GM23338 (cell line): ENCODE results near the gene PAPPA. TPM values are rescaled to one million over a fixed set of nuclear protein-coding genes. Genes with fewer than 3 reads are reported as not detected.

Experiments
- ATAC-seq: fragments of 200-7000 bp; cut with Tn5 transposase; 3 replicates; pipeline ENCODE4 v1.9.1; 2020
- DNase-seq: peaks from one replicate; pipeline ENCODE4 v3.0.0-alpha.2; 2015; ENCODE audit warnings: low spot score
- H2AFZ ChIP-seq: fragments of 200-600 bp; sonication (generic); 2 replicates; pipeline ENCODE4 v1.8.0; 2016; ENCODE audit warnings: antibody characterized with exemption, mild to moderate bottlenecking, moderate library complexity
- H3F3A ChIP-seq: fragments of 200-600 bp; sonication (generic); replicated peaks from 2 replicates; pipeline ENCODE4 v1.8.0; 2017; ENCODE audit warnings: antibody characterized with exemption, mixed run types, low read depth
- H3K27ac ChIP-seq: fragments of 200-600 bp; sonication (generic); 2 replicates; pipeline ENCODE4 v1.6.1; 2016; ENCODE audit warnings: low read depth
- H3K27me3 ChIP-seq: fragments of 200-600 bp; sonication (generic); 2 replicates; pipeline ENCODE4 v1.8.0; 2016; ENCODE audit warnings: mild to moderate bottlenecking, mixed run types, moderate library complexity; ENCODE audit not compliant: insufficient read depth
- H3K36me3 ChIP-seq: fragments of 200-600 bp; sonication (generic); 2 replicates; pipeline ENCODE4 v1.8.0; 2016; ENCODE audit warnings: mild to moderate bottlenecking; ENCODE audit not compliant: insufficient read depth
- H3K4me1 ChIP-seq: fragments of 200-600 bp; sonication (generic); 2 replicates; pipeline ENCODE4 v1.8.0; 2016; ENCODE audit warnings: mild to moderate bottlenecking, moderate library complexity; ENCODE audit not compliant: insufficient read depth
- H3K4me2 ChIP-seq: fragments of 200-600 bp; sonication (generic); 2 replicates; pipeline ENCODE4 v1.7.1; 2017; ENCODE audit warnings: mixed run types
- H3K4me3 ChIP-seq: fragments of 200-600 bp; sonication (generic); 2 replicates; pipeline ENCODE4 v1.6.1; 2016; ENCODE audit warnings: mixed run types
- H3K79me2 ChIP-seq: fragments of 200-600 bp; sonication (generic); replicated peaks from 2 replicates; pipeline ENCODE4 v1.8.0; 2017; ENCODE audit warnings: mild to moderate bottlenecking; ENCODE audit not compliant: insufficient read depth
- H3K9me2 ChIP-seq: fragments of 200-600 bp; sonication (generic); 2 replicates; pipeline ENCODE4 v1.8.0; 2017; ENCODE audit not compliant: insufficient read depth
- H4K20me1 ChIP-seq: fragments of 200-600 bp; sonication (generic); replicated peaks from 2 replicates; pipeline ENCODE4 v1.8.0; 2017; ENCODE audit warnings: mild to moderate bottlenecking; ENCODE audit not compliant: insufficient read depth
- H3K27ac Mint-ChIP-seq: 2 replicates; pipeline ENCODE4 v1.8.0; 2020; ENCODE audit warnings: inconsistent platforms, mild to moderate bottlenecking, moderate library complexity, mixed read lengths
- H3K27me3 Mint-ChIP-seq: 3 replicates; pipeline ENCODE4 v1.8.0; 2022; ENCODE audit warnings: low read depth, mild to moderate bottlenecking, moderate library complexity, mixed read lengths, inconsistent platforms; ENCODE audit not compliant: insufficient read depth, poor library complexity
- H3K36me3 Mint-ChIP-seq: 3 replicates; pipeline ENCODE4 v1.8.0; 2021; ENCODE audit warnings: low read depth, mild to moderate bottlenecking, inconsistent platforms, moderate library complexity, mixed read lengths
- H3K4me1 Mint-ChIP-seq: 3 replicates; pipeline ENCODE4 v1.8.0; 2020; ENCODE audit warnings: mild to moderate bottlenecking, inconsistent platforms, mixed read lengths
- H3K4me3 Mint-ChIP-seq: 3 replicates; pipeline ENCODE4 v1.8.0; 2021; ENCODE audit warnings: moderate library complexity, mild to moderate bottlenecking, inconsistent platforms, mixed read lengths
- H3K9me3 Mint-ChIP-seq: 3 replicates; pipeline ENCODE4 v1.8.0; 2020; ENCODE audit warnings: moderate library complexity, mild to moderate bottlenecking, inconsistent platforms, mixed read lengths
- CREB1 ChIP-seq: fragments of 250-450 bp; sonication (Bioruptor Pico); IDR thresholded peaks from 2 replicates; pipeline ENCODE4 v1.5.0; 2020; ENCODE audit warnings: low read depth, mild to moderate bottlenecking, moderate library complexity
- CTCF ChIP-seq, 2 experiments: fragments of 200-600 bp in 1 of 2; sonication (generic) in 1 of 2; conservative IDR thresholded peaks; 2 replicates each; pipeline versions ENCODE4 v1.5.1 to v1.6.1; 2016 to 2017; ENCODE audit warnings: antibody characterized with exemption in 2 of 2, low read depth in 2 of 2, mild to moderate bottlenecking in 2 of 2, moderate library complexity in 1 of 2
- EZH2 ChIP-seq: fragments of 200-600 bp; sonication (generic); IDR thresholded peaks from one replicate; pipeline ENCODE4 v1.8.0; 2017; ENCODE audit warnings: antibody characterized with exemption, mild to moderate bottlenecking, low read depth; ENCODE audit not compliant: unreplicated experiment
- EZH2phosphoT487 ChIP-seq: fragments of 200-600 bp; sonication (generic); IDR thresholded peaks from one replicate; pipeline ENCODE4 v1.8.1; 2018; ENCODE audit warnings: antibody characterized with exemption; ENCODE audit not compliant: unreplicated experiment
- JUNB ChIP-seq: IDR thresholded peaks from one replicate; pipeline ENCODE4 v1.6.1; 2016; ENCODE audit warnings: antibody characterized with exemption; ENCODE audit not compliant: unreplicated experiment
- NANOG ChIP-seq: IDR thresholded peaks from 2 replicates; pipeline ENCODE4 v1.6.1; 2016; ENCODE audit warnings: antibody characterized with exemption, borderline replicate concordance
- POLR2AphosphoS5 ChIP-seq: IDR thresholded peaks from 2 replicates; pipeline ENCODE4 v1.6.1; 2016; ENCODE audit warnings: antibody characterized with exemption, low read depth
- REST ChIP-seq: IDR thresholded peaks from one replicate; pipeline ENCODE4 v1.6.1; 2018; ENCODE audit warnings: antibody characterized with exemption; ENCODE audit not compliant: unreplicated experiment
- STAT1 ChIP-seq: IDR thresholded peaks from one replicate; pipeline ENCODE4 v1.6.1; 2016; ENCODE audit warnings: antibody characterized with exemption; ENCODE audit not compliant: unreplicated experiment
- ZNF114 ChIP-seq: fragments of 250-450 bp; sonication (Bioruptor Pico); IDR thresholded peaks from 2 replicates; pipeline ENCODE4 v1.5.0; 2020; ENCODE audit warnings: mild to moderate bottlenecking, moderate library complexity
- ZNF331 ChIP-seq: fragments of 250-450 bp; sonication (Bioruptor Pico); IDR thresholded peaks from 2 replicates; pipeline ENCODE4 v1.5.0; 2020; ENCODE audit warnings: low read depth, mild to moderate bottlenecking, moderate library complexity
- ZNF462 ChIP-seq: fragments of 250-450 bp; sonication (Bioruptor Pico); IDR thresholded peaks from 2 replicates; pipeline ENCODE4 v1.5.0; 2020; ENCODE audit warnings: mild to moderate bottlenecking, moderate library complexity
- polyA plus RNA-seq: library from polyadenylated mRNA; unstranded; fragments of >200 nt; fragmentation: Nextera tagmentation; extraction: Ambion mirVana; gene quantifications from 2 replicates; pipeline ENCODE4 v1.2.1, GENCODE V29; 2016
- total RNA-seq: library from RNA; depleted of rRNA; stranded (reverse); fragments of >200 nt; shearing (Covaris generic); gene quantifications from 2 replicates; pipeline ENCODE4 v1.2.3, GENCODE V29; 2014
- TF ChIP-seq, protein P1 (sequence below): IDR thresholded peaks from 2 replicates; pipeline ENCODE4 v1.6.1; 2016; ENCODE audit warnings: antibody characterized with exemption

PAPPA gene
- total and polyA plus RNA-seq, 2 experiments from 2014 or later = 0.38 to 0.66 TPM

DNA sequence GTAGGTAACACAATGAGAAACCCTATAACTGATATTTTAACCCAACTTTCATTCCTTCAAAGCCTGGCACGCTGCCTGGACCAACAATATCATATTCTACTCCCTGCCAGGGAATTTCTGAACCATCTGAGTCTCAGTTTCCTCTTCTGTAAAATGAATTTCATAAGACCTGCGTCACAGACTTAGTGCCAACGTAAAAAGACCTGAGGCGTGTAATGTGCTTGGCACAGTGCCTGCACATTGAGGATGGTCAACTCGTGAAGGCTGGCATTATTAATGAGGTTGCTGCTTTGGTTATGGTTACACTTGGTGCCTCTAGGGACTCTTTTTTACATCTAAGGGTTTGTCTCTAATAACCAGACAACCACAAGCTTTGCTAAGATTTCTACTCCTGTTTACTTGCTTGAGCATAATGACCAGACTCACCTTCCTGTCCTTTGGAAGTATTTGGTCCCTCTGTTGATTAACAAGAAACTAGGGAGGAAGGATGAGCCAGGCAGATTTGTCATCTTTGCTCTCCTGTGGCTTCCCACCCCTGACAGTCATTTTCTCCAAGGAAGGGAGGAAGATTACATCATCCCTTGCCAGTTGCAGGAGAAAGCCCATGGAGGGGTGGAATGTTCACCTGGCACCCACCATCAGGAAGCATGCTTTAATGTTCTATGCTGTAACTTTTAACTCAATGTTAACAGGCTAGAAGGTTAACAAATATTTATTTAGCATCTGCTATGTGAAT lies 79.0 kb downstream of the PAPPA start:
- TF ChIP-seq ZNF462 (CRISPR knock-in tag) (no peak), JUNB (no peak), STAT1 (no peak), EZH2phosphoT487 (no peak), CTCF (conservative IDR thresholded peaks at IDR 0.05; ENCODE audit: low read depth in 2 of 2) (no peak), ZNF331 (CRISPR knock-in tag) (no peak), POLR2AphosphoS5 (no peak), CREB1 (CRISPR knock-in tag) (no peak), EZH2 (no peak), NANOG (no peak), REST (no peak), ZNF114 (no peak)
- TF ChIP-seq, protein P1, sequence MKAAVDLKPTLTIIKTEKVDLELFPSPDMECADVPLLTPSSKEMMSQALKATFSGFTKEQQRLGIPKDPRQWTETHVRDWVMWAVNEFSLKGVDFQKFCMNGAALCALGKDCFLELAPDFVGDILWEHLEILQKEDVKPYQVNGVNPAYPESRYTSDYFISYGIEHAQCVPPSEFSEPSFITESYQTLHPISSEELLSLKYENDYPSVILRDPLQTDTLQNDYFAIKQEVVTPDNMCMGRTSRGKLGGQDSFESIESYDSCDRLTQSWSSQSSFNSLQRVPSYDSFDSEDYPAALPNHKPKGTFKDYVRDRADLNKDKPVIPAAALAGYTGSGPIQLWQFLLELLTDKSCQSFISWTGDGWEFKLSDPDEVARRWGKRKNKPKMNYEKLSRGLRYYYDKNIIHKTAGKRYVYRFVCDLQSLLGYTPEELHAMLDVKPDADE = no peak

More for the DNA sequence above, 79.0 kb downstream of the PAPPA start:
- Histone ChIP-seq H3K27ac (no peak overlapping the region), H3K9me2 (no peaks in the 10 kb centered on the region), H3K79me2 (no peaks in the 10 kb centered on the region), H3K4me1 (no peaks in the 10 kb centered on the region), H3K27me3 (no peaks in the 10 kb centered on the region), H3K36me3 (no peaks in the 10 kb centered on the region), H2AFZ (no peak overlapping the region), H3K4me3 (no peak overlapping the region), H3K4me2 (no peak overlapping the region), H3F3A (no peaks in the 10 kb centered on the region), H4K20me1 (no peaks in the 10 kb centered on the region)
- no peak for ATAC-seq
- DNase-seq = no peak
- H3K9me3 Mint-ChIP-seq = no peaks in the 10 kb centered on the region
- no peak overlapping the region for H3K27ac Mint-ChIP-seq
- peaks cover 6% of the 10 kb centered on the region for H3K27me3 Mint-ChIP-seq
- no peaks in the 10 kb centered on the region for H3K36me3 Mint-ChIP-seq
- H3K4me1 Mint-ChIP-seq = no peaks in the 10 kb centered on the region
- no peak overlapping the region for H3K4me3 Mint-ChIP-seq
